SH-SY5Y (cell line): ENCODE data around the gene CLTC.

ENCODE experiments used
- GATA2 ChIP-seq: IDR thresholded peaks from 2 replicates; pipeline ENCODE4 v1.6.1; 2011; ENCODE audit warnings: mild to moderate bottlenecking, low read depth, low read length
- GATA3 ChIP-seq: IDR thresholded peaks from 2 replicates; pipeline ENCODE4 v1.6.1; 2011; ENCODE audit warnings: low read depth, mild to moderate bottlenecking, low read length, moderate library complexity

GRCh38 chr17:59633658-59634359, 14.1 kb downstream of the CLTC start:
- TF ChIP-seq GATA2 (no peak), GATA3 (no peak)
